Measurements from ENCODE around the gene UBE3D.
"Not testable (repeated sequence)": the region's sequence is repeated elsewhere in the genome, so short reads cannot be mapped to it uniquely, and the experiment has no call there.

UBE3D gene

GRCh38 chr6:82870582-82871172 is 195.0 kb downstream of the UBE3D start:
- DNase-seq (ENCODE audit: low read depth), result no peak

GRCh38 chr6:82869493-82869892 is 196.1 kb downstream of the UBE3D start:
- no peak for DNase-seq (ENCODE audit: low read depth)

- DNase-seq (ENCODE audit: low read depth), result no peak
Observed at GRCh38 chr6:82867946-82868345, 197.7 kb downstream of the UBE3D start.

GRCh38 chr6:82866446-82866845 is 199.2 kb downstream of the UBE3D start:
- no peak for DNase-seq (ENCODE audit: low read depth)

GRCh38 chr6:82865461-82865860 is 200.2 kb downstream of the UBE3D start:
- DNase-seq (ENCODE audit: low read depth), result no peak

GRCh38 chr6:82863781-82864180 is 201.9 kb downstream of the UBE3D start:
- DNase-seq (ENCODE audit: low read depth), result no peak

GRCh38 chr6:82862543-82862942 is 203.1 kb downstream of the UBE3D start:
- DNase-seq (ENCODE audit: low read depth), result peak; percentile 70

- DNase-seq (ENCODE audit: low read depth), result no peak
Observed at GRCh38 chr6:82861121-82861520, 204.5 kb downstream of the UBE3D start.

GRCh38 chr6:82856077-82856476 is 209.6 kb downstream of the UBE3D start:
- DNase-seq (ENCODE audit: low read depth), result not testable (repeated sequence)

- DNase-seq (ENCODE audit: low read depth), result not testable (repeated sequence)
Observed at GRCh38 chr6:82852904-82853303, 212.7 kb downstream of the UBE3D start.

- no peak for DNase-seq (ENCODE audit: low read depth)
Observed at GRCh38 chr6:82843291-82843885, 222.3 kb downstream of the UBE3D start.

- peak; percentile 66 for DNase-seq (ENCODE audit: low read depth)
Observed at GRCh38 chr6:82842721-82843120, 222.9 kb downstream of the UBE3D start.

Measured in GM04503 (cell line).